HG02678 (cell line): ENCODE data around the gene GAS7.

Source experiments
- ATAC-seq: cut with Tn5 transposase; IDR thresholded peaks from one replicate; pipeline ENCODE4 v1.9.1; 2021; ENCODE audit warnings: mild to moderate bottlenecking, moderate library complexity; ENCODE audit not compliant: unreplicated experiment

GAS7 gene

DNA sequence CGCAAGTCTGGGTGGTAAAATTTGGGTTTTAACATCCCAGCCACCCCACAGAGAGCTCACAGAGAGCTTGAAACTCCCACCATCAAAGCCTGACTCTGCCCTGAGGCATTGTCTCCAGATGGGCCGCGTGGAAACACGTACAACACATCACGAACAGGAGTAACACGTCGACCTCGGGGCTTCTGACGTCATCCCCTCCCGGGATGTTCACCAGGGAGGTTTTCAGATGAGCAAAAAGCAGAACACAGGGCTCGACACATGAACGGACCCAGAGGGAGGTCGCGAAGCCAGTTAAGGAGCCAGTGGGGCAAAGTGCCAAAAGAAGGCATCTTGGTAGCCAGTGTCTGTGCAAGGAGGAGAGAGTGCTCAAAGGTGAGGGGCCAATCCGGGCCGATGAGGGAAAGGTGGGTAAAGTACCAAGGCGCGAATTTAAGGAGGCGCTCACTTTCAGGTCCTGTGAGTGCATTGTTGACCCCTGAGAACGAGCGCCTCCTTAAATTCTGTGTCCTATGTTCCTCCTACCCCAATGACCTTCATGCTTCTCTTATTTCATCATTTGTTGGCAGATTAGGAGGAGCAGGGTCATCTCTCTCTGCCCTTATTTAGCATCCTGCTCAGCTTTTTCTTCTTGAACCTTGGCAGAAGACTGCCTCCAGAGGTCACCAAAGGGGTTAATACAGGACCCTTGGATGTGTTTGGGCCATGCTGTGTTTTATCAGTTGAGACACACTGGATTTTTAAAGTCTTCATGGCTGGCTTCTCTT, 298.9 kb downstream of the GAS7 start:
- no peak for ATAC-seq

GRCh38 chr17:9898812-9899211, 299.6 kb downstream of the GAS7 start:
- ATAC-seq = no peak

- ATAC-seq = no peak
Observed at GRCh38 chr17:9897372-9897968, 300.9 kb downstream of the GAS7 start.

- ATAC-seq = no peak
Observed at GRCh38 chr17:9895923-9896322, 302.5 kb downstream of the GAS7 start.

- no peak for ATAC-seq
Observed at GRCh38 chr17:9894231-9894630, 304.2 kb downstream of the GAS7 start.

GRCh38 chr17:9893411-9894012, 304.9 kb downstream of the GAS7 start:
- ATAC-seq = no peak

DNA sequence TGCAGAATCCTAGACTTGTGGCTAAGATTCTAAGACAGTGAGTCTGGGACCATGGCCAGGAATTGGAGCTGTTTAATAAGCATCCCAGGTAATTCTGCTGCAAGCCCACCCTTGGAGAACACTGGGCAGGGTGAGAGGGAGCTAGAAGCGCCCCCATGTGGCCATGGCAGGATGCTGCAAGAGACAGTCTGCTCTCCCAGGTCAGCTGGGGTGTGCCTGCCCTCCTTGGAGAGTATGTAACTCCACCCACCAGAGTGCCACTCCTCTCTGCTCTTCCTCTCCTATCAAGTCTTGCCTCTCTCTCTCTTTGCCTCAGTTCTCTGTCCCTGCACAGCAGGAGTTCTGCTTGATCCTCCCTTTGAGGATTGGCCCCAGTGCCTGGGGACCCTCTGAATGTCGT, 308.3 kb downstream of the GAS7 start:
- no peak for ATAC-seq

DNA sequence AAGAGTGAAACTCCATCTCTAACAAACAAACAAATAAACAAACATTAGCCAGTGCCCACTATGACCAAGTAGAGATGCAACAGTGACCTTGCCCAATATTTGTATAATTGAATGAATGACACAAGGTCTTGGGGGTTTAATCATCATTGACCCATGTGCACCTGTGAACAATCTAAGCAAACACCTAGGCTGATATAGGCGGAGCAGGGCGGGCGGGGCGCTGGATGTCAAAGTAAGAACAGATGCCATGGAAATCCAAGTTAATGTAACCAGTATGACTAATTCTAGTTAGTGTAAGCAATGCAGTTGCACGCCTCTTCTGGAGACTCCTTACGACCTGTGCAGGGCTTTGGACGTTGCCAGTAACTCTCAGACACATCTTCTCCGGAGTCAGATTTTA, 310.9 kb downstream of the GAS7 start:
- no peak for ATAC-seq

DNA sequence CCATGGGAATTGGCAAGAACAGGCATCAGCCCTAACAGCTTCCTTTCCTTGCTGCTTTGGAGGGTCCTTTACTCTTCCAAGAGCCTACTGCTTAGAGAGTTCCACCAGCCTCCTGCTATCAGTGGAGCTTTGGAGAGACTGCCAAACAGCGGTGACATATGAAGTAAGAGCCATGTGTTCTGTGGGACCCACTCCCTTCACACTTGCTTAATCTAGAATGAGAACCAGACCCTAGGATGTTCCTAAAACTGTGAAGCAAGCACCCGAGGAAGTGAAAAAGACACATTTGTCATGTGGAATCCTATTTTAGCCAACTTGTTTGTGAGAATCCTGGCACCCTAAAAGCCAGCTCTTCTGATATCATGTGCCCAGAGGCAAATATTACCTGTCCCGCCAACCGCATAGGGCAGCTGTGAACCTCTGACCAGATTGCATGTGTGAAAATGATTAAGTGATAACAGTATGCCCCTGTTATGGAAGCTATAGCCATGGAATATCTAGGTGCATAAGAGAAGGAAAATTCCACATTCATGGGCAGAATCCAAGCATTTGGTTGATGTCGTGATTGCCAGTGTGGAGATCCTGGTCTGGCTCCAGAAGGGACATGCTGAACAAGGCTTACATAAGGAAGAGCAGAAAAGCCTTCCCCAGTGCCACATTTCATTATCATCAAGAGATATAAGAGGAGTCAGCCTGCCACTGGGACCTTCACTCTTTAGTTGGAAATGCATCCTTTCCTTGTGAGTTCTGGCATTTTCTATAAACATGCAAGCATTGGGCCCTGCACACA, 312.1 kb downstream of the GAS7 start:
- ATAC-seq = no peak

DNA sequence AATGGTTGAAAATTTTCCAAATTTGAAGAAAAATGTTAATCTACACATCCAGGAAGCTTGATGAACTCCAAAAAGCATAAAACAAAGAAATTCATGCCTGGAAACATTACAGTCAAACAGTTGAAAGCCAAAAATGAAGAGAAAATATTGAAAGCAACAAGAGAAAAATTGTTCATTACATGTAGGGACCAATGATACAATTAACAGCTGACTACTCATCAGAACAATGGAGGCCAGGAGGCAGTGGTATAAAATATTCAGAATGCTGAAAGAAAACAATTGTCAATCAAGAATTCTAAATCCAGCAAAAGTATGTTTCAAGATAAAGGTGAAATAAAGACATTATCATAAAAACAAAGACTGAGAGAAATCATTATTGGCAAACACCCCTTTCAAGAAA, 315.0 kb downstream of the GAS7 start:
- ATAC-seq = no peak

GRCh38 chr17:9880582-9880999, 317.8 kb downstream of the GAS7 start:
- no peak for ATAC-seq

DNA sequence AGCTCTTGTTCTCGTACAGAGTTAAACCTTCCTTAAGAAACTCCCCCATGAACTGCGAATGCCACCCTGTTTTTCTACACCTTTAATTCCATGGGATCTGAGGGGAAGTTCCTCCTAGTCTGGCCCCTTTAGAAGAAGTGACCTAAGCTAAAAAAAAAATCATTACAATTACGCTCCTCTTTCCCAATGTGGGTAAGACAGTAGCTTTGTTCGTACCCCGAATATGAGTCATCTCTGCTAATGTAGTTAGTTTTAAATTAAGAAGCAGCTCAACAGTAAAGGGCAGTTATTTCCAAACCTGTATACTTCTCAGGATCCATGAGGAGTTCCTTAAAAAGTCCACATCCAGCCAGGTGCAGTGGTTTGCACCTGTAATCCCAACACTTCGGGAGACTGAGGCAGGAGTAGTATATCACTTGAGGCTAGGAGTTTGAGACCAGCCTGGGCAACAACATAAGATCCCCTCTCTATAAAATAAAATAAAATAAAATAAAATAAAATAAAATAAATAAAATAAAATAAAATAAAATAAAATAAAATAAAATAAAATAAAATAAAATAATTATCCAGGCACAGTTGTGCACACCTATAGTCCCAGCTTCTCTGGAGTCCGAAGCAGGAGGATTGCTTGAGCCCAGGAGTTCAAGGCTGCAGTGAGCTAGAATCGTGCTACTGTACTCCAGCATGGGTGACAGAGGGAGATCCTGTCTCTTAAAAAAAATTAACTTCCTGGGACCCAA, 319.4 kb downstream of the GAS7 start:
- ATAC-seq = no peak

GRCh38 chr17:9878356-9878755, 320.1 kb downstream of the GAS7 start:
- ATAC-seq = no peak

DNA sequence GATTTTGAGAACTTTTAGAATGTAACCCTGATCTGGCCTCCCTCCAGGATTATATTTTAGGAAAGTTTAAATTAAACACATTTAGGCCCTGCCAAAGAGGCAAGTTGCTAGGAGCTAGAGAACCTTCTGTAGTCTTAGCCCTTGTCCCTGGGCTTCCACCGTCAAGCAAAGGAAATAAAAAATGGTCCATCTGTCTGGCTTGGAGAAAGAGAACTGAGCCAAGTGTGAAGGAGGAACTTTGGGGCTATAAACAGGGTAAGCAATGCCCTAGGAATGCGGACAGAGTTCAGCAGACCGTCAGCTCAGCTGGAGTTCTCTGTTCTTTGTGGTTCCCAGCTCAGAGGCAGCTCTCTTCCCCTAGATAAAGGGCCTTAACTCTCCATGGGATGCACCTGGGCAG, 323.0 kb downstream of the GAS7 start:
- ATAC-seq = no peak

GRCh38 chr17:9874722-9875121, 323.7 kb downstream of the GAS7 start:
- ATAC-seq = no peak

GRCh38 chr17:9872852-9873251, 325.6 kb downstream of the GAS7 start:
- ATAC-seq = no peak

DNA sequence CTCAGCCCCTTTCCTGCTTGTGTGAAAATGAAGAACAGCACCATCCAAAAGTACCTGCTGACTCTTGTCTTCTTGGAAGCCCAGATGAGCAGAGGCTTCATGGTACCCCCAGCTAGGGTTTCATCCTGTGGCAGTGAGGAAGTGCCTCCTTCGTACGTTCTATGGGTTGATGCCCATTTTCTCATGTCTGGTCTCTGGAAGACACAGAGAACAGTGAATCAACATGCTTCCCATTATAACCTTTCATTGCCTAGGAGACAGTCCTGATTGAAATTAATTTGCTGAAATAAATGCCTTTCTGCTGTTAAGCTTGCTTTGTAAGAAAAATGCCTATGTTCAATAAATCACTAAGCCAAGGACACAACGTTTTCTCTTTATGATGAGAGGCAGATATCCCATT, 329.9 kb downstream of the GAS7 start:
- no peak for ATAC-seq

DNA sequence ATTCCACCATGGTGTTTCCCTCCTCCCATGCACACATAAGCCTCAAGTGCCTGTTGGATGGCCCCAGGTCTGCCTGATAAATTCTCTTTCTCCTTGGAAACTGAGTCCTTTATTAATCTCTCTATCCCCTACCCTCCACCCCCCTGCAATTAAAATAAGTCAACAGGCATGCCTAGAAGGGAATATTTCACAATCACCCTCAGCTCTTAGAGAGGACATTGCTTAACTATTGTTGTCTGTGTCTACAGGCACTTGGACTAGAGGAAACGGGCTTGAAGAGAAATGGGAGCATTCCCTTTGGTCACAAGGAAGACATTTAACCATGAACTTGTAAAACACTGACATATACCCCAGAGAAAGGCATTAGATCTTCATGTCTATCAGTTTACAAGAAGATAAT, 332.8 kb downstream of the GAS7 start:
- ATAC-seq = no peak

- ATAC-seq = no peak
Observed at GRCh38 chr17:9862949-9863348, 335.5 kb downstream of the GAS7 start.

- no peak for ATAC-seq
Observed at GRCh38 chr17:9862220-9862619, 336.2 kb downstream of the GAS7 start.

- ATAC-seq = no peak
Observed at GRCh38 chr17:9860851-9861250, 337.6 kb downstream of the GAS7 start.
